HL-60 (cell line): ENCODE results near the gene TIFAB.

ENCODE experiments used
- DNase-seq, 2 experiments: peaks; one replicate each; pipeline ENCODE4 v3.0.0-alpha.2; 2010 to 2020; ENCODE audit warnings: low read depth in 1 of 2, low spot score in 1 of 2
- H3K27ac ChIP-seq: fragments of 250-450 bp; sonication (Bioruptor Pico); replicated peaks from 2 replicates; pipeline ENCODE4 v1.5.1; 2020; ENCODE audit warnings: mild to moderate bottlenecking, moderate library complexity
- H3K27me3 ChIP-seq: fragments of 250-450 bp; sonication (Bioruptor Pico); 2 replicates; pipeline ENCODE4 v1.5.1; 2021; ENCODE audit warnings: mild to moderate bottlenecking, moderate library complexity; ENCODE audit not compliant: insufficient read depth, poor library complexity, severe bottlenecking
- H3K4me3 ChIP-seq: replicated peaks from 2 replicates; pipeline ENCODE4 v1.5.1; 2011; ENCODE audit warnings: mild to moderate bottlenecking, control low read depth, low read length; ENCODE audit not compliant: insufficient read depth
- CTCF ChIP-seq: IDR thresholded peaks from one replicate; pipeline ENCODE4 v1.5.1; 2011; ENCODE audit warnings: low read length, control low read depth, inconsistent platforms; ENCODE audit not compliant: insufficient read depth
- GABPA ChIP-seq: IDR thresholded peaks from 2 replicates; pipeline ENCODE4 v1.6.1; 2012; ENCODE audit warnings: low read depth
- POLR2AphosphoS5 ChIP-seq: IDR thresholded peaks from 2 replicates; pipeline ENCODE4 v1.6.1; 2012; ENCODE audit warnings: low read depth
- REST ChIP-seq: IDR thresholded peaks from 2 replicates; pipeline ENCODE4 v1.6.1; 2012; ENCODE audit warnings: low read depth; ENCODE audit not compliant: insufficient replicate concordance
- SPI1 ChIP-seq: IDR thresholded peaks from 2 replicates; pipeline ENCODE4 v1.6.1; 2012; ENCODE audit warnings: low read depth, mild to moderate bottlenecking, borderline replicate concordance

Gene TIFAB

GRCh38 chr5:135444360-135444759 lies 7.8 kb downstream of the TIFAB start:
- no peak overlapping the region for H3K4me3 ChIP-seq
- H3K27me3 ChIP-seq, result no peaks in the 10 kb centered on the region
- TF ChIP-seq REST (no peak), POLR2AphosphoS5 (no peak), CTCF (no peak), SPI1 (no peak), GABPA (no peak)
- no peak for DNase-seq
- no peak overlapping the region for H3K27ac ChIP-seq

- no peak overlapping the region for H3K27ac ChIP-seq
- no peak overlapping the region for H3K4me3 ChIP-seq
Measured at GRCh38 chr5:135443161-135443960, 8.8 kb downstream of the TIFAB start.

More at GRCh38 chr5:135443161-135443960, 8.8 kb downstream of the TIFAB start:
- H3K27me3 ChIP-seq, result no peaks in the 10 kb centered on the region
- DNase-seq, result no peak
- TF ChIP-seq CTCF (no peak), GABPA (no peak), SPI1 (no peak), POLR2AphosphoS5 (no peak), REST (no peak)
